Measurements from ENCODE around the gene AP5Z1.
A peak's percentile ranks its signal among the peaks of the same experiment; 100 is the strongest.

AP5Z1 gene, protein sequence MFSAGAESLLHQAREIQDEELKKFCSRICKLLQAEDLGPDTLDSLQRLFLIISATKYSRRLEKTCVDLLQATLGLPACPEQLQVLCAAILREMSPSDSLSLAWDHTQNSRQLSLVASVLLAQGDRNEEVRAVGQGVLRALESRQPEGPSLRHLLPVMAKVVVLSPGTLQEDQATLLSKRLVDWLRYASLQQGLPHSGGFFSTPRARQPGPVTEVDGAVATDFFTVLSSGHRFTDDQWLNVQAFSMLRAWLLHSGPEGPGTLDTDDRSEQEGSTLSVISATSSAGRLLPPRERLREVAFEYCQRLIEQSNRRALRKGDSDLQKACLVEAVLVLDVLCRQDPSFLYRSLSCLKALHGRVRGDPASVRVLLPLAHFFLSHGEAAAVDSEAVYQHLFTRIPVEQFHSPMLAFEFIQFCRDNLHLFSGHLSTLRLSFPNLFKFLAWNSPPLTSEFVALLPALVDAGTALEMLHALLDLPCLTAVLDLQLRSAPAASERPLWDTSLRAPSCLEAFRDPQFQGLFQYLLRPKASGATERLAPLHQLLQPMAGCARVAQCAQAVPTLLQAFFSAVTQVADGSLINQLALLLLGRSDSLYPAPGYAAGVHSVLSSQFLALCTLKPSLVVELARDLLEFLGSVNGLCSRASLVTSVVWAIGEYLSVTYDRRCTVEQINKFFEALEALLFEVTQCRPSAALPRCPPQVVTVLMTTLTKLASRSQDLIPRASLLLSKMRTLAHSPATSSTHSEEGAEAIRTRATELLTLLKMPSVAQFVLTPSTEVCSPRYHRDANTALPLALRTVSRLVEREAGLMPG

DNA sequence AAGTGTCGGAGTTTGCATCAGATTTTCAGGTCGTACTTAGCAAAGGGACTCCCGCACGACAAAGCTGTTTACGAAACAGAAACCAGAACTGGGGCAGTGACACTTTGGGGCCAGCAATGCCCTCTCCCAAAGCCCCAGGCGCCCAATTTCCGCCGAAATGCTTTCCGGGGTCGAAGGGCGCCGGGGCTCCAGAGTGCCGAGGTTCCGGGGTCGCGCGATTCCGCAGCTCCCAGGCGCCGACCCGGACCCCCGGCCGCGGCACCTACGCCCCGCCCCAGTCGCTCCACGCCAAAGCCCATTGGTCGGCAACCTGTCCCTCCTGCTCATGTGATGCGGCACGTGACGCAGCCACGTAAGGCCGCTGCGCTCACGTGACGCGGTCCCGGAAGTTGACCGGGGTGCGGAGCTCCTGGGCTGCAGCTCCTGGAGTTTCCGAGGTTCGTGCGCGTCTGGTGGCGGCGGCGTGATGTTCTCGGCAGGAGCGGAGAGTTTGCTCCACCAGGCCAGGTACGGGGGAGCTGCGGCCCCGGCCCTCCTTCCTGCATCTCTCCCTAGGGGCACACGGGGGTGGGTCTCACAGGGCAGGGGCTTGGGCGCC, at the start of gene AP5Z1:
Gene AP5Z1, plus strand, starts transcription at position 374 of the 598 bp plus-strand sequence. Its CDS starts 93 bp downstream, at position 467.
- DNase-seq (ENCODE audit: low spot score) = peak; percentile 96

- DNase-seq (ENCODE audit: low spot score) = no peak
Observed at GRCh38 chr7:4725850-4726450, 49.5 kb upstream of the AP5Z1 start.

GRCh38 chr7:4726566-4726965, 48.9 kb upstream of the AP5Z1 start:
- no peak for DNase-seq (ENCODE audit: low spot score)

- DNase-seq (ENCODE audit: low spot score) = no peak
Observed at GRCh38 chr7:4727914-4728705, 47.3 kb upstream of the AP5Z1 start.

DNA sequence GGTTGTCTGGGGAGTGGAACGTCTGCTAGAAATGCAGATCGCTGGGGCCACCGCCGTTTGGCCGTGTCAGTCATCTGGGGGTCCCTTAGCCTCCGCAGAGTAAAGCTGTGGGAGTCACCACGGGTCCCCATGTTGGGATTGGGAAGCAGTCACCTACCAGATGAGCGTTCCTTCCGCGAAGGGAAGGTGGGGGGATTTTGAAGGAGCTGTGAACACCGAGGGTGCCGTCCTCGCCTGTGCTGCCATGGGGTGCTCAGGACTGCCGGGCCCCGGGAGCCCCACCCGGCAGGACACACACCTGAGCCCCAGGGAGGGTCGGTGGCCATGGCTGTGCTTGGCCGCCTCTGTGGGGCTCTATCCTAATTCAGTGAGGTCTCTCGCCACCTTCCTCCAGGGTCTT, 46.2 kb upstream of the AP5Z1 start:
- no peak for DNase-seq (ENCODE audit: low spot score)

- DNase-seq (ENCODE audit: low spot score) = no peak
Observed at GRCh38 chr7:4730276-4730675, 45.1 kb upstream of the AP5Z1 start.

- DNase-seq (ENCODE audit: low spot score) = no peak
Observed at GRCh38 chr7:4730971-4731370, 44.5 kb upstream of the AP5Z1 start.

DNA sequence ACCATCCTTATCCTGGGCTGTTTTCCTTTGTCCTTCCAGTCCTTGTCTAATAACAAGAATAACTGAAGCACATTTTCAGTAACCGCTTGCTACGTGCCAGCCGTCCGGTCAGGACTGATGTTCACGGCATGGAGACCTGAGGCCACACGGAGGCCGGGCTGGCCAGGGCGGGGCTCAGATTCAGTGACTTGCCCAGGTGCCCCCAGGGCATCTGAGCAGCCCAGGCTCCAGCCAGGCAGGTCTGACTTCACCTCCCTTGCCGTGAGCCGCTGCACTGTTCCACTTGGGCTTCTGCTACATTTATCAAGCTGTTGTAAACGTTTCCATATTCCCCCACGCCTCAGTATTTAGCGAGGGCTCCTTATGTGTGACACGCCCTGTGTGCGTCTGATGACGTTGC, 43.6 kb upstream of the AP5Z1 start:
- no peak for DNase-seq (ENCODE audit: low spot score)

DNA sequence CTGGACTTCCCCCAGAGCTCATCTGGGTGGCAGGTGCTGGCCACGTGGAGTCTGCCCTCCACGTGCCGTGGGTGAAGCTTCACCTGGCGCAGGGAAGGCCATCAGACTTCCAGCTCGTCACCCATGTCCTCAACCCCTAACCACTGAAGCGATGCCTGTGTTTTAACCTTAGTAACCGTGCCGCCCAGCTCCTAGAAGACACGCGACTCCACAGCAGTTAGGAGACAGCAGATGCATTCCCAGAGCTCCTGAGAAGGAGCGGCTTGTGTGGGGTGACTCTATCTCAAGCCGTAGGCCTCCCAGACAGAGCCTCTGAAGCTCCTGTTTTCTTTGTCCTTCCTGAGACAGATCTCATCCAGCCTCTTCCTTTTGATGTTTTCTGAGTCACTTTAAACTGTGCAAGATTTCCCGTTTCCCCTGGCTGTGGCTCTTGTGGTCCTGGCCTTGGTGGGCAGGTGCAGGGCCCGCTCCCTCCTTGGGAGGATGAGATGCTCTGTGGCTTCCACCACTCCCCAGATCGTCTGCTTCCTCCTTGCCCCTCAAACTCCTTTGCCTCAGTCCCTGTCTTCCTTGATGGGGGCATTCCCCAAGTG, 41.4 kb upstream of the AP5Z1 start:
- DNase-seq (ENCODE audit: low spot score) = no peak

GRCh38 chr7:4734587-4735345, 40.7 kb upstream of the AP5Z1 start:
- no peak for DNase-seq (ENCODE audit: low spot score)

GRCh38 chr7:4737300-4737699, 38.1 kb upstream of the AP5Z1 start:
- DNase-seq (ENCODE audit: low spot score) = no peak

- DNase-seq (ENCODE audit: low spot score) = peak; percentile 79
Observed at GRCh38 chr7:4738711-4739527, 36.5 kb upstream of the AP5Z1 start.

- DNase-seq (ENCODE audit: low spot score) = no peak
Observed at GRCh38 chr7:4739528-4739992, 35.9 kb upstream of the AP5Z1 start.

DNA sequence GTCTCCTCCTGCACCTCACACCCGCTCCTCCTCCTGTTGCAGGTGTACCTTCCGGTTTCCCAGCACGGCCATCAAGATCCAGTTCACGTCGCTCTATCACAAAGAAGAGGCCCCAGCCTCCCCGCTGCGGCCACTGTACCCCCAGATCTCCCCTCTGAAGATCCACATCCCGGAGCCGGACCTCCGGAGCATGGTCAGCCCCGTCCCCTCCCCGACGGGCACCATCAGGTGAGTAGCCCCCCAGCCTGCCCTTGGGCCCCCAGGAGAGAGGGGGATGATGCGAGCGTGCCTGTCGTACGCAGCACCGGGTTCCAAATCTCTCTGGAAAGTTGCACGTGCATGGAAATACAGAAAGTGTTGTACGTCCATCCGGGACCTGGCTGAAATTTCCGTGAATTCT, 34.6 kb upstream of the AP5Z1 start:
- DNase-seq (ENCODE audit: low spot score) = no peak

DNA sequence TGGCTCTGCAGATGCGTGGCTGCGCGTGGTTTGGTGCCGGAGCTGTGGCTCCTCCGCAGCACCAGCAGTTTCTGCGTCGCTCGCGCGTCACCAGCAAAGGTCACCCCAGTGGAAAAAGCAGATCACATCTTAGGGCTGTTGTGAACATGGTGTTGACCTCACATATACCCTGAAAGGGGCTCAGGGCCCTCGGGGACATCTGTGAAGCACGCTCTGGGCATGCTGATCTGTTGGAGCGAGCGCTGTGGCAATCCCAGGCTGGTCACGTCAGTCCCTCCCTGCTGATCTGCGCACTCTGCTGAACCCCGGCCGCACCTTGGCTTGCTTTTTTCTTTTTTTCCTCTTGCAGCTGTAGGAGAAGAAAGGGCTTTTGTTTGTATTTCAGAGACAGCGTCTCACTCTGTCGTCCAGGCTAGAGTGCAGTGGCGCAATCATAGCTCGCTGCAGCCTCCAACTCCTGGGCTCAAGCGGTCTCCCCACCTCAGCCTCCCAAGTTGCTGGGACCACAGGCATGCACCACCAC, 33.3 kb upstream of the AP5Z1 start:
- DNase-seq (ENCODE audit: low spot score) = no peak

GRCh38 chr7:4742852-4743251, 32.6 kb upstream of the AP5Z1 start:
- DNase-seq (ENCODE audit: low spot score) = peak; percentile 7

DNA sequence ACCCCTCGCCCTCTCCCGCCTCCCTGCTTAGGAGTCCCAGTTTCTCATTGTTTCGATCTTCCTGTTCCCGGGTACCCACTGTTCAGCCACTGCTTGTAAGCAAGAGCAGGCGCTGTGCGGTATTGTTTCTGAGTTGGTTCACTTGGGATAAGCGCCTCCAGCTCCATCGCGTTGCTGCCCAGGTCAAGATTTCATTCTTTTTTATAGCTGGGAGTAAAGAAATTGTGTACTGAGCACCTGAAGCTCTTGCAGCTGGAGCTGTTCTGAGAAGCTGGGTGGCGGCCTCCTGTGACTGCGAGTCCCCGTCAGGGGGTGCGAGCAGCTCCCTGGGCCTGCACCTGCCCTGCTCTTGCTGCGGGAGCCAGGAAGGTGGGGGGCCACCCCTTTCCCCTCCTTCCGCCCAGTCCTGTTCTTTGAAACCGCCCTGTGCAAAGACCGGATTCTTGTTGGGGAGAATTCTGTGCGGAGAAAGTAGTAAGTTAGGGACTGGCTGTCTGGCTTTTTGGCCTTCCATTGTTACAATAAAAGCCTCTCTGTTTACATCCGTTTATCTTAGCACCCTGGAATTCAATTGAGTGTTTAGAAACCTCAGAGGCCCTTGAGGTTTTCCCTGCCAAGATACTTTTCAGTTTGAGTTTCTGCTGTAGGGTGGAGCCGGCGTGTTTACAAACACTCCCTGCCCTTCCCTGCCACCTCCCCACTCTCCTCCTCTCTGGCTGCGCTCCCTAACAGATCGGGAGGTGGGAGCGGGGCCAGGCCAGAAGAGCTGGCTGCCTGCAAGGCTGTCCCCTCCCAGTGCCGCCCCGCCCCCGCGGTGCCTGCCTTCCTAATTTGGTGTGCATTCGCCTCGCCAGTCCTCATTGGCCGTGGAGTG, 30.8 kb upstream of the AP5Z1 start:
- no peak for DNase-seq (ENCODE audit: low spot score)

- DNase-seq (ENCODE audit: low spot score) = no peak
Observed at GRCh38 chr7:4745265-4745919, 30.0 kb upstream of the AP5Z1 start.

Data from RKO (cell line).